GM23338 (cell line): ENCODE results near the gene UGT1A7. TPM values are rescaled to one million over a fixed set of nuclear protein-coding genes. Genes with fewer than 3 reads are reported as not detected.

Experiments
- ATAC-seq: fragments of 200-7000 bp; cut with Tn5 transposase; 3 replicates; pipeline ENCODE4 v1.9.1; 2020
- DNase-seq: peaks from one replicate; pipeline ENCODE4 v3.0.0-alpha.2; 2015; ENCODE audit warnings: low spot score
- H2AFZ ChIP-seq: fragments of 200-600 bp; sonication (generic); 2 replicates; pipeline ENCODE4 v1.8.0; 2016; ENCODE audit warnings: antibody characterized with exemption, mild to moderate bottlenecking, moderate library complexity
- H3F3A ChIP-seq: fragments of 200-600 bp; sonication (generic); replicated peaks from 2 replicates; pipeline ENCODE4 v1.8.0; 2017; ENCODE audit warnings: antibody characterized with exemption, mixed run types, low read depth
- H3K27ac ChIP-seq: fragments of 200-600 bp; sonication (generic); 2 replicates; pipeline ENCODE4 v1.6.1; 2016; ENCODE audit warnings: low read depth
- H3K27me3 ChIP-seq: fragments of 200-600 bp; sonication (generic); 2 replicates; pipeline ENCODE4 v1.8.0; 2016; ENCODE audit warnings: mild to moderate bottlenecking, mixed run types, moderate library complexity; ENCODE audit not compliant: insufficient read depth
- H3K36me3 ChIP-seq: fragments of 200-600 bp; sonication (generic); 2 replicates; pipeline ENCODE4 v1.8.0; 2016; ENCODE audit warnings: mild to moderate bottlenecking; ENCODE audit not compliant: insufficient read depth
- H3K4me1 ChIP-seq: fragments of 200-600 bp; sonication (generic); 2 replicates; pipeline ENCODE4 v1.8.0; 2016; ENCODE audit warnings: mild to moderate bottlenecking, moderate library complexity; ENCODE audit not compliant: insufficient read depth
- H3K4me2 ChIP-seq: fragments of 200-600 bp; sonication (generic); 2 replicates; pipeline ENCODE4 v1.7.1; 2017; ENCODE audit warnings: mixed run types
- H3K4me3 ChIP-seq: fragments of 200-600 bp; sonication (generic); 2 replicates; pipeline ENCODE4 v1.6.1; 2016; ENCODE audit warnings: mixed run types
- H3K79me2 ChIP-seq: fragments of 200-600 bp; sonication (generic); replicated peaks from 2 replicates; pipeline ENCODE4 v1.8.0; 2017; ENCODE audit warnings: mild to moderate bottlenecking; ENCODE audit not compliant: insufficient read depth
- H3K9me2 ChIP-seq: fragments of 200-600 bp; sonication (generic); 2 replicates; pipeline ENCODE4 v1.8.0; 2017; ENCODE audit not compliant: insufficient read depth
- H4K20me1 ChIP-seq: fragments of 200-600 bp; sonication (generic); replicated peaks from 2 replicates; pipeline ENCODE4 v1.8.0; 2017; ENCODE audit warnings: mild to moderate bottlenecking; ENCODE audit not compliant: insufficient read depth
- H3K27ac Mint-ChIP-seq: 2 replicates; pipeline ENCODE4 v1.8.0; 2020; ENCODE audit warnings: inconsistent platforms, mild to moderate bottlenecking, moderate library complexity, mixed read lengths
- H3K27me3 Mint-ChIP-seq: 3 replicates; pipeline ENCODE4 v1.8.0; 2022; ENCODE audit warnings: low read depth, mild to moderate bottlenecking, moderate library complexity, mixed read lengths, inconsistent platforms; ENCODE audit not compliant: insufficient read depth, poor library complexity
- H3K36me3 Mint-ChIP-seq: 3 replicates; pipeline ENCODE4 v1.8.0; 2021; ENCODE audit warnings: low read depth, mild to moderate bottlenecking, inconsistent platforms, moderate library complexity, mixed read lengths
- H3K4me1 Mint-ChIP-seq: 3 replicates; pipeline ENCODE4 v1.8.0; 2020; ENCODE audit warnings: mild to moderate bottlenecking, inconsistent platforms, mixed read lengths
- H3K4me3 Mint-ChIP-seq: 3 replicates; pipeline ENCODE4 v1.8.0; 2021; ENCODE audit warnings: moderate library complexity, mild to moderate bottlenecking, inconsistent platforms, mixed read lengths
- H3K9me3 Mint-ChIP-seq: 3 replicates; pipeline ENCODE4 v1.8.0; 2020; ENCODE audit warnings: moderate library complexity, mild to moderate bottlenecking, inconsistent platforms, mixed read lengths
- EZH2 ChIP-seq: fragments of 200-600 bp; sonication (generic); IDR thresholded peaks from one replicate; pipeline ENCODE4 v1.8.0; 2017; ENCODE audit warnings: antibody characterized with exemption, mild to moderate bottlenecking, low read depth; ENCODE audit not compliant: unreplicated experiment
- JUNB ChIP-seq: IDR thresholded peaks from one replicate; pipeline ENCODE4 v1.6.1; 2016; ENCODE audit warnings: antibody characterized with exemption; ENCODE audit not compliant: unreplicated experiment
- POLR2AphosphoS5 ChIP-seq: IDR thresholded peaks from 2 replicates; pipeline ENCODE4 v1.6.1; 2016; ENCODE audit warnings: antibody characterized with exemption, low read depth
- REST ChIP-seq: IDR thresholded peaks from one replicate; pipeline ENCODE4 v1.6.1; 2018; ENCODE audit warnings: antibody characterized with exemption; ENCODE audit not compliant: unreplicated experiment
- ZNF114 ChIP-seq: fragments of 250-450 bp; sonication (Bioruptor Pico); IDR thresholded peaks from 2 replicates; pipeline ENCODE4 v1.5.0; 2020; ENCODE audit warnings: mild to moderate bottlenecking, moderate library complexity
- ZNF331 ChIP-seq: fragments of 250-450 bp; sonication (Bioruptor Pico); IDR thresholded peaks from 2 replicates; pipeline ENCODE4 v1.5.0; 2020; ENCODE audit warnings: low read depth, mild to moderate bottlenecking, moderate library complexity
- polyA plus RNA-seq: library from polyadenylated mRNA; unstranded; fragments of >200 nt; fragmentation: Nextera tagmentation; extraction: Ambion mirVana; gene quantifications from 2 replicates; pipeline ENCODE4 v1.2.1, GENCODE V29; 2016
- total RNA-seq: library from RNA; depleted of rRNA; stranded (reverse); fragments of >200 nt; shearing (Covaris generic); gene quantifications from 2 replicates; pipeline ENCODE4 v1.2.3, GENCODE V29; 2014

Gene UGT1A7
- total and polyA plus RNA-seq, 2 experiments from 2014 or later: not detected

GRCh38 chr2:233702238-233702637, 20.5 kb downstream of the UGT1A7 start (continued):
- TF ChIP-seq POLR2AphosphoS5: no peak
- no peak for TF ChIP-seq REST
- TF ChIP-seq ZNF114 (CRISPR knock-in tag): no peak
- no peak for TF ChIP-seq EZH2

DNA sequence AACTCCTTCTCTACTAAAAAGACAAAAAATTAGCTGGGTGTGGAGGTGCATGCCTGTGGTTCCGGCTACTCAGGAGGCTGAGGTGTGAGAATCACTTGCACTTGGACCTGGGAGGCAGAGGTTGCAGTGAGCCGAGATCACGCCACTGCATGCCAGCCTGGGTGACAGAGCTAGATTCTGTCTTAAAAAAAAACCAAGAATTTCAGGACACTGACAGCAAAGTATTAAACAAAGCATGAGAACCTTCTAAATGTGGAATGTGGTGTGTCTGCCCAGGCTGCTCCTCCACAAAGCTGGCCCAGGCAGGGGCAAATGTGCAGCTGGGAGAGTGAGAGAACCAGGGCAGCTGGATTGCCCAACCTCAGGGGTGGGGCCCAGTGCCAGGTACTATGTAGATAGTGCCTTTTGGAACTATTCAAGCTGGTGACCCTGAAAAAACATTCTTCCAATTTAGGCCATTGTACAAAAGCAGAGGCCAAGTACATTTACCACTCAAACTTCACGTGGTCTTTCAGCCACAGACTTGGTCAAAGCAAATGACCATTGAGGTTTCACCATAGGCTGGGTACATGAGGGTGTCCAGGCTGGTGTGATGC, 24.3 kb downstream of the UGT1A7 start:
- Mint-ChIP-seq H3K4me3 (no peak overlapping the region), H3K36me3 (no peaks in the 10 kb centered on the region), H3K27ac (no peak overlapping the region), H3K4me1 (peaks cover under 1% of the 10 kb centered on the region; the same call in 1 of the 3 replicates), H3K27me3 (peaks cover 2% of the 10 kb centered on the region), H3K9me3 (no peaks in the 10 kb centered on the region)
- peaks cover 5% of the 10 kb centered on the region; the same call in 1 of the 2 replicates for H3K9me2 ChIP-seq
- H3K36me3 ChIP-seq: no peaks in the 10 kb centered on the region
- no peak for TF ChIP-seq ZNF331 (CRISPR knock-in tag)
- no peak overlapping the region for H3K27ac ChIP-seq
- H4K20me1 ChIP-seq: no peaks in the 10 kb centered on the region
- H3K4me3 ChIP-seq: no peak overlapping the region
- H3K4me1 ChIP-seq: no peaks in the 10 kb centered on the region
- no peak overlapping the region for H2AFZ ChIP-seq
- no peaks in the 10 kb centered on the region for H3F3A ChIP-seq
- no peaks in the 10 kb centered on the region for H3K79me2 ChIP-seq
- H3K4me2 ChIP-seq: no peak overlapping the region
- no peak for ATAC-seq
- no peaks in the 10 kb centered on the region for H3K27me3 ChIP-seq
- no peak for DNase-seq

DNA sequence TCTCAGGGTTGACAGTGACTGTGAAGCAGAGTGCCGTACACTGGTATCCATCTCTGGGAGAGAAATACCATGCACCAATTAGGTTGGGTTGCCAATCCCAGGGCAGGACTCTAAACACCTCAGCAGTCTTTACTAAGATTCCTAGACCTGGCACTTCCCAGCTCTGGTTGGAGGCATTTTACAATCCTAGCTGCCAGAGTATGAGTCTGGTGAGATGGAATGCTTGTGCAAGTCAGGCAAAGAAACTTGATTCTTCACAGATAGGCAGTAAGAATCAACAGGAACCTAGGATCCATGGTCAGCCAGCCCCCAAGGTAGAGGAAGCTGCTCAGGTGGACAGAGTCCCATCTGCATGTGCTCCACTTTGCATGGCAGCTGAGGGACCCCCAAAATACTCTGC, 25.0 kb downstream of the UGT1A7 start:
- Histone ChIP-seq H3K4me2 (no peak overlapping the region), H3K36me3 (no peaks in the 10 kb centered on the region), H3K27me3 (no peaks in the 10 kb centered on the region), H3K4me1 (no peaks in the 10 kb centered on the region), H3K27ac (no peak overlapping the region), H2AFZ (no peak overlapping the region), H4K20me1 (no peaks in the 10 kb centered on the region), H3K9me2 (peaks cover 5% of the 10 kb centered on the region; the same call in 1 of the 2 replicates), H3K79me2 (no peaks in the 10 kb centered on the region), H3K4me3 (no peak overlapping the region), H3F3A (no peaks in the 10 kb centered on the region)
- Mint-ChIP-seq H3K36me3 (no peaks in the 10 kb centered on the region), H3K27ac (no peak overlapping the region), H3K9me3 (no peaks in the 10 kb centered on the region; the same call in 2 of the 3 replicates), H3K27me3 (peaks cover 6% of the 10 kb centered on the region), H3K4me1 (peaks cover 4% of the 10 kb centered on the region; the same call in 1 of the 3 replicates), H3K4me3 (no peak overlapping the region)
- ATAC-seq: no peak
- no peak for DNase-seq
- TF ChIP-seq JUNB: no peak
- TF ChIP-seq POLR2AphosphoS5: no peak
